ENCODE data around the gene SMARCD3. TPM values are rescaled to one million over a fixed set of nuclear protein-coding genes. Genes with fewer than 3 reads are reported as not detected.

Gene SMARCD3
- total RNA-seq, 2 experiments from 2014 or later, result 11.8 to 14.8 TPM

GRCh38 chr7:151207315-151207714 lies 41.2 kb downstream of the SMARCD3 start:
- CTCF ChIA-PET, result interaction anchor here (0.7 to 2.0 kb wide), 4 partner anchors 17 to 83 kb away, joined by 3 to 9 read pairs (median 5); no protein-coding TSS in a partner anchor

GRCh38 chr7:151206914-151207313 lies 41.6 kb downstream of the SMARCD3 start:
- H3K4me1 Mint-ChIP-seq (ENCODE audit: low read depth), result peaks cover 28% of the 10 kb centered on the region
- H3K27me3 Mint-ChIP-seq, result no peaks in the 10 kb centered on the region
- TF ChIP-seq, protein P1, sequence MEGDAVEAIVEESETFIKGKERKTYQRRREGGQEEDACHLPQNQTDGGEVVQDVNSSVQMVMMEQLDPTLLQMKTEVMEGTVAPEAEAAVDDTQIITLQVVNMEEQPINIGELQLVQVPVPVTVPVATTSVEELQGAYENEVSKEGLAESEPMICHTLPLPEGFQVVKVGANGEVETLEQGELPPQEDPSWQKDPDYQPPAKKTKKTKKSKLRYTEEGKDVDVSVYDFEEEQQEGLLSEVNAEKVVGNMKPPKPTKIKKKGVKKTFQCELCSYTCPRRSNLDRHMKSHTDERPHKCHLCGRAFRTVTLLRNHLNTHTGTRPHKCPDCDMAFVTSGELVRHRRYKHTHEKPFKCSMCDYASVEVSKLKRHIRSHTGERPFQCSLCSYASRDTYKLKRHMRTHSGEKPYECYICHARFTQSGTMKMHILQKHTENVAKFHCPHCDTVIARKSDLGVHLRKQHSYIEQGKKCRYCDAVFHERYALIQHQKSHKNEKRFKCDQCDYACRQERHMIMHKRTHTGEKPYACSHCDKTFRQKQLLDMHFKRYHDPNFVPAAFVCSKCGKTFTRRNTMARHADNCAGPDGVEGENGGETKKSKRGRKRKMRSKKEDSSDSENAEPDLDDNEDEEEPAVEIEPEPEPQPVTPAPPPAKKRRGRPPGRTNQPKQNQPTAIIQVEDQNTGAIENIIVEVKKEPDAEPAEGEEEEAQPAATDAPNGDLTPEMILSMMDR (IDR thresholded peaks at IDR 0.05), result no peak
- H3K4me1 ChIP-seq (ENCODE audit: insufficient read depth, low read length), result peaks cover 58% of the 10 kb centered on the region
- CTCF ChIA-PET, result interaction anchor here (0.7 to 2.0 kb wide), 4 partner anchors 17 to 39 kb away, joined by 3 to 9 read pairs (median 4); no protein-coding TSS in a partner anchor
- H3K9me3 ChIP-seq (ENCODE audit: control insufficient read depth in 1 of 2, insufficient read depth in 1 of 2, low read length in 2 of 2), result no peaks in the 10 kb centered on the region
- intact Hi-C loops (cut with DNase I, micrococcal nuclease), result loop anchor here in 1 of 2 experiments (2.0 kb wide), 1 partner anchor 20 kb away; the partner anchor contains the start of gene ABCF2
- no peaks in the 10 kb centered on the region for H3K9me3 Mint-ChIP-seq
- no peak overlapping the region for H3K4me3 ChIP-seq (ENCODE audit: low read length)
- POLR2A ChIA-PET, result interaction anchor here (0.9 to 2.8 kb wide), 5 partner anchors 9 to 179 kb away, joined by 3 to 14 read pairs (median 4); partner anchors contain the start of genes ABCB8 and ABCF2
- no peaks in the 10 kb centered on the region for H3K27me3 ChIP-seq (ENCODE audit: control insufficient read depth in 1 of 2, insufficient read depth in 2 of 2, low read length in 2 of 2)
- peak overlapping the region; percentile 71 for H3K27ac Mint-ChIP-seq
- DNase-seq (peak in 5 of 14 experiments; percentile 19 to 84 (median 71)), ATAC-seq (ENCODE audit: poor library complexity) (peak; percentile 83)
- H3K36me3 Mint-ChIP-seq (ENCODE audit: low read depth), result peaks cover 10% of the 10 kb centered on the region
- H3K36me3 ChIP-seq (ENCODE audit: insufficient read depth, low read length), result peaks cover 4% of the 10 kb centered on the region
- H3K27ac ChIP-seq (ENCODE audit: low read depth in 1 of 2, low read length in 2 of 2), result peak overlapping the region in 1 of 2 donors; percentile 70
- H3K4me3 Mint-ChIP-seq, result peak overlapping the region; percentile 45

More at GRCh38 chr7:151207315-151207714, 41.2 kb downstream of the SMARCD3 start:
- no peaks in the 10 kb centered on the region for H3K9me3 ChIP-seq (ENCODE audit: control insufficient read depth in 1 of 2, insufficient read depth in 1 of 2, low read length in 2 of 2)
- H3K9me3 Mint-ChIP-seq, result no peaks in the 10 kb centered on the region
- intact Hi-C loops (cut with DNase I, micrococcal nuclease), result loop anchor here in 1 of 2 experiments (2.0 kb wide), 1 partner anchor 19 kb away; the partner anchor contains the start of gene ABCF2
- TF ChIP-seq, protein P1 (IDR thresholded peaks at IDR 0.05), result no peak
- peaks cover 58% of the 10 kb centered on the region for H3K4me1 ChIP-seq (ENCODE audit: insufficient read depth, low read length)
- POLR2A ChIA-PET, result interaction anchor here (0.8 to 2.8 kb wide), 6 partner anchors 9 to 179 kb away, joined by 3 to 14 read pairs (median 4); partner anchors contain the start of genes ABCB8, ABCF2 and CHPF2
- no peaks in the 10 kb centered on the region for H3K27me3 ChIP-seq (ENCODE audit: control insufficient read depth in 1 of 2, insufficient read depth in 2 of 2, low read length in 2 of 2)
- no peak overlapping the region for H3K4me3 ChIP-seq (ENCODE audit: low read length)
- ATAC-seq (ENCODE audit: poor library complexity) (peak; percentile 61), DNase-seq (peak in 3 of 14 experiments; percentile 11 to 52 (median 46))
- H3K4me3 Mint-ChIP-seq, result peak overlapping the region; percentile 45
- H3K4me1 Mint-ChIP-seq (ENCODE audit: low read depth), result peaks cover 28% of the 10 kb centered on the region
- H3K36me3 ChIP-seq (ENCODE audit: insufficient read depth, low read length), result peaks cover 4% of the 10 kb centered on the region
- peaks cover 14% of the 10 kb centered on the region for H3K36me3 Mint-ChIP-seq (ENCODE audit: low read depth)
- peak overlapping the region in 1 of 2 donors; percentile 65 for H3K27ac ChIP-seq (ENCODE audit: low read depth in 1 of 2, low read length in 2 of 2)
- no peaks in the 10 kb centered on the region for H3K27me3 Mint-ChIP-seq
- peak overlapping the region; percentile 71 for H3K27ac Mint-ChIP-seq

DNA sequence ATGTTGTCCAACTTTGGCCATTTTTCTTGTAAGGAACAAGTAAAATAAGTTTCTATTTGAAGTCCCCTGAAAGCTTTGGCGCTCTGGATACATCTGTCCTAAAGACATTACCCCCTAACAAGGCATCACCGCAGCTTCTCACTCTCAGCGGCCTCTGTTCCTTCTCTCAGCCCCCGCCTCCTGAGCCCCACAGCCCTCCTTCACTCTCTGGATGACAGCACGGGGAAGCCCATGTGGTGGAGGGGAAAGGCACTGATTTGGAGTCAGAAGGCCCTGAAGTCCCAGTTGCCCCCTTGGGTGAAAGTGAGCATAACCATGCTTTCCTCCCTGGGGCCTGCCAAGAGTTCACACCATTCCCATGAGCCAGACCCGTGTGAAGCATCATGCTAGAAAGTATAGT lies 42.8 kb downstream of the SMARCD3 start:
- no peak for ATAC-seq (ENCODE audit: poor library complexity)
- no peak for DNase-seq
- intact Hi-C loops (cut with DNase I, micrococcal nuclease), result loop anchor here in 1 of 2 experiments (2.0 kb wide), 1 partner anchor 21 kb away; the partner anchor contains the start of gene ABCF2
- Histone ChIP-seq H3K4me1 (ENCODE audit: insufficient read depth, low read length) (peaks cover 58% of the 10 kb centered on the region), H3K4me3 (ENCODE audit: low read length) (no peak overlapping the region), H3K9me3 (ENCODE audit: control insufficient read depth in 1 of 2, insufficient read depth in 1 of 2, low read length in 2 of 2) (no peaks in the 10 kb centered on the region), H3K27ac (ENCODE audit: low read depth in 1 of 2, low read length in 2 of 2) (peak overlapping the region in 1 of 2 donors; percentile 70), H3K36me3 (ENCODE audit: insufficient read depth, low read length) (peaks cover 2% of the 10 kb centered on the region), H3K27me3 (ENCODE audit: control insufficient read depth in 1 of 2, insufficient read depth in 2 of 2, low read length in 2 of 2) (no peaks in the 10 kb centered on the region)
- ChIA-PET POLR2A (interaction anchor here (2.8 kb wide), 1 partner anchor 21 kb away, joined by 14 read pairs; the partner anchor contains the start of gene ABCF2), CTCF (no interaction called here)
- Mint-ChIP-seq H3K27me3 (no peaks in the 10 kb centered on the region), H3K4me1 (ENCODE audit: low read depth) (peaks cover 28% of the 10 kb centered on the region), H3K27ac (peak overlapping the region; percentile 42), H3K4me3 (no peak overlapping the region), H3K36me3 (ENCODE audit: low read depth) (peaks cover 3% of the 10 kb centered on the region), H3K9me3 (no peaks in the 10 kb centered on the region)
- TF ChIP-seq, protein P1 (IDR thresholded peaks at IDR 0.05), result no peak
